Mucosa of descending colon (tissue), 3 donors: ENCODE data around the gene NEDD4. TPM values are rescaled to one million over a fixed set of nuclear protein-coding genes. Genes with fewer than 3 reads are reported as not detected.

Source experiments
- ATAC-seq: fragments of 200-7000 bp; cut with Tn5 transposase; one replicate; pipeline ENCODE4 v1.9.1; 2020; ENCODE audit warnings: mild to moderate bottlenecking, moderate library complexity
- DNase-seq, 3 donors: peaks; one replicate each; pipeline ENCODE4 v3.0.0-alpha.2; 2020
- H3K36me3 ChIP-seq: fragments of 200-600 bp; one replicate; pipeline ENCODE4 v1.8.0; 2021; ENCODE audit warnings: low read depth, mild to moderate bottlenecking
- H3K4me1 ChIP-seq: fragments of 200-600 bp; one replicate; pipeline ENCODE4 v1.8.0; 2021; ENCODE audit warnings: low read depth, mild to moderate bottlenecking
- H3K4me3 ChIP-seq: fragments of 200-600 bp; one replicate; pipeline ENCODE4 v1.8.0; 2021; ENCODE audit warnings: mild to moderate bottlenecking
- H3K9me3 ChIP-seq: fragments of 200-600 bp; one replicate; pipeline ENCODE4 v1.8.0; 2021; ENCODE audit warnings: mild to moderate bottlenecking
- intact Hi-C, 2 donors: fragments of 100-400 bp; cut with DNase I in 1 of 2; cut with micrococcal nuclease in 1 of 2; formaldehyde crosslinking; loops; one replicate each; pipeline versions ENCODE4 v1.11.0 to v1.11.1; 2022; cut with DNase I, micrococcal nuclease
- total RNA-seq, 3 donors: library from RNA; stranded (reverse); fragmentation: NEBNext Ultra II Directional in 2 of 3; extraction: Animal tissue kit (Norgen Biotek cat#: 25700) in 2 of 3; gene quantifications; one replicate each; pipeline versions ENCODE4 v1.2.1 to v1.2.4, GENCODE V29; 2021 to 2023
- TF ChIP-seq, protein P1 (sequence below): fragments of 200-600 bp; IDR thresholded peaks from one replicate; pipeline ENCODE4 v1.8.0; 2022; ENCODE audit warnings: antibody characterized with exemption, mild to moderate bottlenecking
- donor health status: DM: no; HTN: no; CAD: no; lungs with moderate emphysema.
- donor health status: DM: no; HTN: no; CAD: no.
- donor health status: DM: no; HTN: yes; CAD: no.

The NEDD4 gene
- total RNA-seq, 3 donors from 2014 or later, result 9.3 to 21.5 (median 10.2) TPM

DNA sequence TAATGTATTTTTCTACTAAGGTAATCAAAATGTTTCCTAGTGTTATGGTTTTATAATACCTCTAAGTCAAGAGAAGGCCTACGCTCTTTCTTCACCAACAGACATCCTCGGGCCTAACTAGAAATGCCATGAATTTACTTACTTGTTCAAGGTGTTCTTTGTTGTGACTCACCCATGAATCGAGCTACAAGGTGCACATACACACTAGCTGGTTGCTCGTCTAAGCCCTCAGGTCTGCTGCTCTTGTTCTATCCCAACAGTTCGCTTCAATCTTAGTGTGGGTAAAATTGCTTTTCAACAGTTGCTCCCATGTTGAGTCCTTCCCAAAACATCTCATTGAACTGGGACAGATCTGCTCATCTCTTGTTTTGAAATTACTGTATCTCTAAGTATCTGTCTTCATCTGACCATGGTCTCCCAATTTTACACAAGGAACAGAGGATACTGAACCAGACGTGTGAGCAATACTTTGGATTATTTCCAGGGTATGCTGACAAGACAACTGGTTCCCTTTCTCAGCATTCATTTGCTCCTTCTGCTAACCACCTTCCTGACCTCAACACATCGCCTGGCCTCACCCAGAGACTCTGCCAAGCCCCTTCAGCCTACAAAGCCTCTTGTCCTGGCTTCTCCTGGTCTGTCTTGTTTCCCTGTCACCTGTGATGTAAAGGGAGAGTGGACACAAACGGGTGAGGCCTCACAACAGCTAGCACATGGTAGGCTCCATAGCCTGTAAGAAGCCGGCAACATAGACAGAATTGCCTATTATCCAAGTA is 84.2 kb downstream of the NEDD4 start:
- ATAC-seq, result no peak
- no peak for DNase-seq
- TF ChIP-seq, protein P1, sequence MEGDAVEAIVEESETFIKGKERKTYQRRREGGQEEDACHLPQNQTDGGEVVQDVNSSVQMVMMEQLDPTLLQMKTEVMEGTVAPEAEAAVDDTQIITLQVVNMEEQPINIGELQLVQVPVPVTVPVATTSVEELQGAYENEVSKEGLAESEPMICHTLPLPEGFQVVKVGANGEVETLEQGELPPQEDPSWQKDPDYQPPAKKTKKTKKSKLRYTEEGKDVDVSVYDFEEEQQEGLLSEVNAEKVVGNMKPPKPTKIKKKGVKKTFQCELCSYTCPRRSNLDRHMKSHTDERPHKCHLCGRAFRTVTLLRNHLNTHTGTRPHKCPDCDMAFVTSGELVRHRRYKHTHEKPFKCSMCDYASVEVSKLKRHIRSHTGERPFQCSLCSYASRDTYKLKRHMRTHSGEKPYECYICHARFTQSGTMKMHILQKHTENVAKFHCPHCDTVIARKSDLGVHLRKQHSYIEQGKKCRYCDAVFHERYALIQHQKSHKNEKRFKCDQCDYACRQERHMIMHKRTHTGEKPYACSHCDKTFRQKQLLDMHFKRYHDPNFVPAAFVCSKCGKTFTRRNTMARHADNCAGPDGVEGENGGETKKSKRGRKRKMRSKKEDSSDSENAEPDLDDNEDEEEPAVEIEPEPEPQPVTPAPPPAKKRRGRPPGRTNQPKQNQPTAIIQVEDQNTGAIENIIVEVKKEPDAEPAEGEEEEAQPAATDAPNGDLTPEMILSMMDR, result no peak
- Histone ChIP-seq H3K36me3 (no peaks in the 10 kb centered on the region), H3K9me3 (no peaks in the 10 kb centered on the region), H3K4me1 (no peaks in the 10 kb centered on the region), H3K4me3 (no peak overlapping the region)
- intact Hi-C loops, result no loop called here

DNA sequence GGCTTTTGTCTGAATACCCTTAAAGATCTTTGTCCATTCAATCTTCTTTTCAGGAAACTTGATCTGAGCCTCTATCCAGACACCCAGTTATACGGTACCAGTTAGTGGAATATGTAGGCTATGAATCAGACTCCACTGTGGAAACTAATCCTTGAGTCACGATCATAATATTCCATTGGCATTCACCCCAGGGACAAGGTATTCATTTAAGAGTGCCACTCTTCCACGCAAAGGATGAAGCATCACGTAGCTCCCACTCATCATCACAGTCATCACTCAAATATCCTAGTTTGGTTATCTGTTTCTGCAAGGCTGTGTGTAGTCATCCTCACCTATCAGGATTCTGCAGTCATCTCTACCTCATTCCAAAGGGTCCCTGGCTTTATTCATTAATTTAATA is 85.6 kb downstream of the NEDD4 start:
- no peak overlapping the region for H3K4me3 ChIP-seq
- H3K9me3 ChIP-seq, result no peaks in the 10 kb centered on the region
- intact Hi-C loops, result no loop called here
- H3K4me1 ChIP-seq, result no peaks in the 10 kb centered on the region
- TF ChIP-seq, protein P1, result no peak
- no peaks in the 10 kb centered on the region for H3K36me3 ChIP-seq
- DNase-seq (no peak), ATAC-seq (no peak)

DNA sequence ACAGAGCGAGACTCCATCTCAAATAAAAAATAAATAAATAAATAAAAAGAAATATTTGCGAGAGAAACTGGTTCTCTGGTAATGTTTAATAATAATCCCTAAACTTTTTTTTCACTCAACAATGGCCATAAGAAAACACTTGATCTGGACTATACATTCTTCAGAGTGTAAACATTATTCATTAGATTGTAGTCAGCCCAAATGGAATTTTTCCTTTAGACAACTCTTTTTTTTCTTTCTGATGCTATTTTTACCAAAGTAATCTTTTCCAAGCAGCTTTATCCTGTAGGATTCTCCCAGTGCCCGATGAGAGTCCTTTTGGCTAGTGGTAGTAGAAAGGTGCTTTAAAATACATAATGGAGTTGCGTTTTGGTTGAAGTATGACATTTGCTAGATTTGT is 90.4 kb downstream of the NEDD4 start:
- H3K4me3 ChIP-seq, result no peak overlapping the region
- ATAC-seq (no peak), DNase-seq (no peak)
- no peaks in the 10 kb centered on the region for H3K9me3 ChIP-seq
- H3K4me1 ChIP-seq, result no peaks in the 10 kb centered on the region
- TF ChIP-seq, protein P1, result no peak
- no peaks in the 10 kb centered on the region for H3K36me3 ChIP-seq
- intact Hi-C loops, result no loop called here

DNA sequence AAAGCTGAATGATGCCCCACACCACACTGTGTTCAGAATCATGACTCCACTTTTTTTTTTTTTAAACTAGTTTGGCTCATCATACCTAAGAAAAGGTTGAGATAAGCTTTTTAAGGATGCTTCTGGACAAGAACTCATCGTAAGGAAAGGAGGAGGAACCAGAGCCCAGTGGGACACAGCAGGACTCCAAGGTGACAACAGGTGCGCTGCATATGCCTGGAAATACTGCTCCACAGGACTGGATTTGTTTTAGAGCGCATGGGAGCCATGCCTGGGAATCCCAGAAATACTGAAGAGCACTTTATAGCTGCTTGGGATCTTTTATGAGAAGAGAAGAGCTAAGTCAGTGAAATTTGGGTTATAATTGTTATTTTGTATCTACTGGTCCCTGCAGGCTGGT is 93.4 kb downstream of the NEDD4 start:
- no peak overlapping the region for H3K4me3 ChIP-seq
- H3K36me3 ChIP-seq, result no peaks in the 10 kb centered on the region
- intact Hi-C loops, result no loop called here
- H3K4me1 ChIP-seq, result no peaks in the 10 kb centered on the region
- ATAC-seq, result no peak
- no peaks in the 10 kb centered on the region for H3K9me3 ChIP-seq
- TF ChIP-seq, protein P1, result no peak
- no peak for DNase-seq

DNA sequence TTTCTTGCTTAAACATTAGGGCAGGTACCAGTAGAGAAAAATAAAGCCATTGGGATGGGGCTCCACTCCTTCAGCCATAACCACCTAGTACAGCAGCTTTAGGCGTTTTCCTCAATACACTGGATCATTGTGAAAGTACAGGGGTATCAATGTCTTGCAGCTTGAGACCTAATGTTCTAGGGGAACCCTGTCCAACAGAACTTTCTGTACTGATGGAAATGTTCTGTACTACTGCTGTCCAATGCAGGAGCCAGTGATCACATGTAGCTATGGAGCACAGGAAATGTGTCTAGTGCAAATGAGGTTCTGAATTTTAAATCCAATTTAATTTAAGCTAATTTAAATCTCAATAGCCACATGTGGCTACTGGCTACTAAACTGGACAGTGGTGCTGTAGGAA is 93.9 kb downstream of the NEDD4 start:
- no peaks in the 10 kb centered on the region for H3K36me3 ChIP-seq
- no peak overlapping the region for H3K4me3 ChIP-seq
- TF ChIP-seq, protein P1, result no peak
- ATAC-seq, result no peak
- no peaks in the 10 kb centered on the region for H3K9me3 ChIP-seq
- no peaks in the 10 kb centered on the region for H3K4me1 ChIP-seq
- DNase-seq, result no peak
- intact Hi-C loops, result no loop called here
